HEK293T (cell line): Measurements from ENCODE around the gene FAM222A.

Experiments
- L3MBTL2 ChIP-seq: fragments of 450-650 bp; conservative IDR thresholded peaks from 2 replicates; pipeline ENCODE4 v1.6.1; 2016; ENCODE audit warnings: mild to moderate bottlenecking
- SUZ12 ChIP-seq: fragments of 450-650 bp; IDR thresholded peaks from 2 replicates; pipeline ENCODE4 v1.6.1; 2016; ENCODE audit warnings: mild to moderate bottlenecking
- TARDBP ChIP-seq: fragments of 450-650 bp; IDR thresholded peaks from 2 replicates; pipeline ENCODE4 v1.6.1; 2016
- ZNF384 ChIP-seq: fragments of 450-650 bp; IDR thresholded peaks from 2 replicates; pipeline ENCODE4 v1.6.1; 2016

DNA sequence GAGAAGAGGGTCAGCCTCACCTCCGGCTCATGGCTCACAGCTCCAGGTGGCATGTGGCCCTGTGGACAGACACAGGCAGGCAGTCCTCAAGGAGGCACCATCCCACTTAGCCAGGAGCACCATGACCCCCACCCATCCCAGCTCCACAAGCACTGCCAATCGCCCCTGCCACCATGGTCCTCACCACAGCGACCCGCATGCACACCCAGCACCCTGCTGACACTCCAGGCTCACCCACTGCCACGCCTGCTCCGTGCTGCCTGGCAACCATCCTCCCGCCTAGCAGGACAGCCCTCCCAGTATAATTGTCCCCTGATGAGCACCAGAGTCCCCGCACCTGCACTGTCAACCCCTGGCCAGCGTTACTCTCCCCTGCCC is 68.7 kb downstream of the FAM222A start:
- TF ChIP-seq TARDBP: no peak
- TF ChIP-seq SUZ12: no peak
- TF ChIP-seq L3MBTL2: no peak
- no peak for TF ChIP-seq ZNF384
